Trophoblast cell (in vitro differentiated cells and primary cell): ENCODE data around the gene CPT1B.

Experiments used
- DNase-seq, 2 donors: peaks; one replicate each; pipeline ENCODE4 v3.0.0-alpha.2; 2016
- H2AFZ ChIP-seq: 2 replicates; pipeline ENCODE4 v1.6.1; 2013; ENCODE audit warnings: low read length, moderate library complexity, mild to moderate bottlenecking; ENCODE audit not compliant: insufficient read depth, poor library complexity
- H2AK5ac ChIP-seq: 2 replicates; pipeline ENCODE4 v1.6.1; 2013; ENCODE audit warnings: mild to moderate bottlenecking, low read length
- H2BK120ac ChIP-seq: 2 replicates; pipeline ENCODE4 v1.6.1; 2013; ENCODE audit warnings: low read length, mild to moderate bottlenecking, moderate library complexity; ENCODE audit not compliant: insufficient read depth, poor library complexity
- H2BK12ac ChIP-seq: 2 replicates; pipeline ENCODE4 v1.6.1; 2013; ENCODE audit warnings: mild to moderate bottlenecking, low read length, moderate library complexity
- H2BK5ac ChIP-seq: 2 replicates; pipeline ENCODE4 v1.6.1; 2013; ENCODE audit warnings: low read length, low read depth, moderate library complexity, mild to moderate bottlenecking; ENCODE audit not compliant: poor library complexity
- H3K14ac ChIP-seq: 2 replicates; pipeline ENCODE4 v1.6.1; 2013; ENCODE audit warnings: mild to moderate bottlenecking, low read length
- H3K18ac ChIP-seq: 2 replicates; pipeline ENCODE4 v1.6.1; 2013; ENCODE audit warnings: mild to moderate bottlenecking, low read length
- H3K23ac ChIP-seq: 2 replicates; pipeline ENCODE4 v1.6.1; 2013; ENCODE audit warnings: low read length
- H3K27ac ChIP-seq: 2 replicates; pipeline ENCODE4 v1.5.1; 2013; ENCODE audit warnings: low read depth, mild to moderate bottlenecking, inconsistent platforms, low read length, moderate library complexity
- H3K27me3 ChIP-seq: 2 replicates; pipeline ENCODE4 v1.6.1; 2013; ENCODE audit warnings: inconsistent platforms, mild to moderate bottlenecking, low read length, moderate library complexity; ENCODE audit not compliant: insufficient read depth
- H3K36me3 ChIP-seq, 2 experiments: 1 replicate in 1 of 2; 2 replicates in 1 of 2; pipeline ENCODE4 v1.6.1; 2013; ENCODE audit warnings: low read length in 2 of 2, mild to moderate bottlenecking in 2 of 2, moderate library complexity in 1 of 2; ENCODE audit not compliant: insufficient read depth in 2 of 2, control insufficient read depth in 1 of 2
- H3K4ac ChIP-seq: 2 replicates; pipeline ENCODE4 v1.6.1; 2013; ENCODE audit warnings: low read depth, mild to moderate bottlenecking, low read length, moderate library complexity
- H3K4me1 ChIP-seq, 2 experiments: 1 replicate in 1 of 2; 2 replicates in 1 of 2; pipeline ENCODE4 v1.6.1; 2013; ENCODE audit warnings: low read length in 2 of 2, mild to moderate bottlenecking in 2 of 2, moderate library complexity in 1 of 2; ENCODE audit not compliant: insufficient read depth in 2 of 2, control insufficient read depth in 1 of 2
- H3K4me2 ChIP-seq: 2 replicates; pipeline ENCODE4 v1.6.1; 2013; ENCODE audit warnings: inconsistent platforms, mild to moderate bottlenecking, low read length, moderate library complexity
- H3K4me3 ChIP-seq: 2 replicates; pipeline ENCODE4 v1.5.1; 2013; ENCODE audit warnings: mild to moderate bottlenecking, low read depth, low read length, inconsistent platforms
- H3K79me1 ChIP-seq: one replicate; pipeline ENCODE4 v1.6.1; 2013; ENCODE audit warnings: low read length
- H3K79me2 ChIP-seq: 2 replicates; pipeline ENCODE4 v1.6.1; 2013; ENCODE audit warnings: low read length, mild to moderate bottlenecking; ENCODE audit not compliant: control insufficient read depth, insufficient read depth, poor library complexity
- H3K9ac ChIP-seq: 2 replicates; pipeline ENCODE4 v1.6.1; 2013; ENCODE audit warnings: mild to moderate bottlenecking, low read length
- H3K9me3 ChIP-seq: 2 replicates; pipeline ENCODE4 v1.6.1; 2013; ENCODE audit warnings: low read depth, mild to moderate bottlenecking, control low read depth, inconsistent platforms, low read length; ENCODE audit not compliant: insufficient read depth
- H4K12ac ChIP-seq: 2 replicates; pipeline ENCODE4 v1.6.1; 2013; ENCODE audit warnings: low read depth, mild to moderate bottlenecking, low read length, moderate library complexity
- H4K8ac ChIP-seq: 2 replicates; pipeline ENCODE4 v1.6.1; 2013; ENCODE audit warnings: low read depth, mild to moderate bottlenecking, low read length, moderate library complexity
- H4K91ac ChIP-seq: one replicate; pipeline ENCODE4 v1.6.1; 2013; ENCODE audit warnings: low read depth, mild to moderate bottlenecking, low read length, moderate library complexity
- WGBS: extraction: QIAGEN DNeasy Blood & Tissue Kit; methylation state at CpG from one replicate; pipeline ENCODE4 v1.1.7; 2013; ENCODE audit warnings: missing lambda C conversion rate; ENCODE audit not compliant: insufficient read length, insufficient coverage; ENCODE audit errors: extremely low coverage; 5-methylcytosine and 5-hydroxymethylcytosine counted together

CPT1B gene

GRCh38 chr22:50568626-50569025, 9.6 kb downstream of the CPT1B start:
- no peak overlapping the region for H2AFZ ChIP-seq
- H3K79me1 ChIP-seq, result no peaks in the 10 kb centered on the region
- no peak overlapping the region for H2BK12ac ChIP-seq
- H3K4me2 ChIP-seq, result no peak overlapping the region
- peak; percentile 73 to 76 for DNase-seq
- H3K14ac ChIP-seq, result no peak overlapping the region
- no peaks in the 10 kb centered on the region for H3K27me3 ChIP-seq
- H4K91ac ChIP-seq, result no peak overlapping the region
- H4K8ac ChIP-seq, result no peak overlapping the region
- WGBS, result no CpG with 5 or more reads among the region's 7 CpGs
- H2AK5ac ChIP-seq, result no peak overlapping the region
- no peak overlapping the region for H3K4me3 ChIP-seq
- no peaks in the 10 kb centered on the region for H3K79me2 ChIP-seq
- H4K12ac ChIP-seq, result no peak overlapping the region
- no peak overlapping the region for H3K9ac ChIP-seq
- peaks cover 0 to 2% of the 10 kb centered on the region in 2 experiments for H3K4me1 ChIP-seq
- H2BK120ac ChIP-seq, result no peak overlapping the region
- H3K18ac ChIP-seq, result no peak overlapping the region
- H3K4ac ChIP-seq, result no peak overlapping the region
- H3K9me3 ChIP-seq, result peaks cover 2% of the 10 kb centered on the region
- no peak overlapping the region for H3K27ac ChIP-seq
- peaks cover 53 to 56% of the 10 kb centered on the region in 2 experiments for H3K36me3 ChIP-seq
- H2BK5ac ChIP-seq, result no peak overlapping the region
- no peak overlapping the region for H3K23ac ChIP-seq

GRCh38 chr22:50567721-50568252, 10.4 kb downstream of the CPT1B start:
- no peak overlapping the region for H2BK12ac ChIP-seq
- H3K14ac ChIP-seq, result no peak overlapping the region

GRCh38 chr22:50564289-50564688, 13.9 kb downstream of the CPT1B start:
- peaks cover 12 to 14% of the 10 kb centered on the region in 2 experiments for H3K36me3 ChIP-seq
- no peak overlapping the region for H2AFZ ChIP-seq
- peak; percentile 79 to 81 for DNase-seq
- H4K91ac ChIP-seq, result no peak overlapping the region
- H3K27me3 ChIP-seq, result no peaks in the 10 kb centered on the region
- no peaks in the 10 kb centered on the region for H3K79me2 ChIP-seq
- peaks cover 5 to 8% of the 10 kb centered on the region in 2 experiments for H3K4me1 ChIP-seq
- no peak overlapping the region for H3K4me3 ChIP-seq
- no peak overlapping the region for H3K9ac ChIP-seq
- H3K4ac ChIP-seq, result no peak overlapping the region
- H2AK5ac ChIP-seq, result no peak overlapping the region
- H3K79me1 ChIP-seq, result peaks cover 1% of the 10 kb centered on the region
- no peak overlapping the region for H2BK12ac ChIP-seq
- no peak overlapping the region for H4K12ac ChIP-seq
- WGBS, result no CpG with 5 or more reads among the region's 11 CpGs
- no peak overlapping the region for H3K18ac ChIP-seq
- no peak overlapping the region for H3K4me2 ChIP-seq
- no peak overlapping the region for H2BK5ac ChIP-seq
- H3K23ac ChIP-seq, result no peak overlapping the region
- no peak overlapping the region for H2BK120ac ChIP-seq
- no peaks in the 10 kb centered on the region for H3K9me3 ChIP-seq
- H4K8ac ChIP-seq, result no peak overlapping the region
- no peak overlapping the region for H3K14ac ChIP-seq
- no peak overlapping the region for H3K27ac ChIP-seq

More at GRCh38 chr22:50567721-50568252, 10.4 kb downstream of the CPT1B start:
- Histone ChIP-seq H2AK5ac (no peak overlapping the region), H4K91ac (no peak overlapping the region), H2BK5ac (no peak overlapping the region), H3K4me3 (no peak overlapping the region), H2BK120ac (no peak overlapping the region), H3K4ac (no peak overlapping the region), H3K4me1 (peaks cover 5 to 8% of the 10 kb centered on the region in 2 experiments), H3K9ac (no peak overlapping the region), H3K4me2 (no peak overlapping the region), H4K12ac (no peak overlapping the region), H3K23ac (no peak overlapping the region), H3K36me3 (peaks cover 45 to 48% of the 10 kb centered on the region in 2 experiments), H3K79me2 (no peaks in the 10 kb centered on the region), H2AFZ (no peak overlapping the region), H3K27ac (no peak overlapping the region), H3K18ac (no peak overlapping the region), H3K9me3 (peaks cover 2% of the 10 kb centered on the region), H3K27me3 (no peaks in the 10 kb centered on the region), H3K79me1 (no peaks in the 10 kb centered on the region), H4K8ac (no peak overlapping the region)
- WGBS, result no CpG with 5 or more reads among the region's 7 CpGs
- DNase-seq, result no peak

GRCh38 chr22:50563413-50564160, 14.6 kb downstream of the CPT1B start:
- no peak overlapping the region for H3K23ac ChIP-seq
- peaks cover 5 to 7% of the 10 kb centered on the region in 2 experiments for H3K36me3 ChIP-seq
- H4K8ac ChIP-seq, result peak overlapping the region; percentile 55
- no peak overlapping the region for H2BK5ac ChIP-seq
- H3K18ac ChIP-seq, result peak overlapping the region; percentile 5
- peak overlapping the region; percentile 1 for H3K9ac ChIP-seq
- peak in 1 of 2 donors; percentile 4 for DNase-seq
- no CpG with 5 or more reads among the region's 17 CpGs for WGBS
- H4K91ac ChIP-seq, result peak overlapping the region; percentile 9
- H3K9me3 ChIP-seq, result no peaks in the 10 kb centered on the region
- no peak overlapping the region for H2AK5ac ChIP-seq
- no peaks in the 10 kb centered on the region for H3K79me2 ChIP-seq
- H2BK12ac ChIP-seq, result no peak overlapping the region
- no peak overlapping the region for H3K4ac ChIP-seq
- H3K27me3 ChIP-seq, result no peaks in the 10 kb centered on the region
- H3K4me2 ChIP-seq, result peak overlapping the region; percentile 93
- H3K14ac ChIP-seq, result peak overlapping the region; percentile 24
- H3K4me1 ChIP-seq, result peaks cover 5 to 8% of the 10 kb centered on the region in 2 experiments
- H2BK120ac ChIP-seq, result no peak overlapping the region
- H2AFZ ChIP-seq, result peak overlapping the region; percentile 51
- peak overlapping the region; percentile 50 for H3K4me3 ChIP-seq
- peaks cover 1% of the 10 kb centered on the region for H3K79me1 ChIP-seq
- H3K27ac ChIP-seq, result no peak overlapping the region
- H4K12ac ChIP-seq, result no peak overlapping the region
